Lower leg skin (tissue), 3 donors: ENCODE data around the gene SLC38A11.

Experiments used
- CTCF ChIP-seq, 3 donors: fragments of 450-650 bp; IDR thresholded peaks; one replicate each; pipeline ENCODE4 v1.5.1; 2016; ENCODE audit warnings: antibody characterized with exemption in 3 of 3, mild to moderate bottlenecking in 3 of 3, moderate library complexity in 2 of 3
- POLR2A ChIP-seq, 2 donors: fragments of 450-650 bp; IDR thresholded peaks; one replicate each; pipeline ENCODE4 v1.6.1; 2016 to 2017; ENCODE audit warnings: antibody characterized with exemption in 2 of 2, mild to moderate bottlenecking in 1 of 2, moderate library complexity in 1 of 2

GRCh38 chr2:164976301-164976700 is 21.0 kb upstream of the SLC38A11 start:
- no peak for TF ChIP-seq CTCF (IDR thresholded peaks at IDR 0.05)
- TF ChIP-seq POLR2A (IDR thresholded peaks at IDR 0.05), result no peak
